GM23338 (cell line): ENCODE results near the gene MEGF6. TPM values are rescaled to one million over a fixed set of nuclear protein-coding genes. Genes with fewer than 3 reads are reported as not detected.

Source experiments
- ATAC-seq: fragments of 200-7000 bp; cut with Tn5 transposase; 3 replicates; pipeline ENCODE4 v1.9.1; 2020
- DNase-seq: peaks from one replicate; pipeline ENCODE4 v3.0.0-alpha.2; 2015; ENCODE audit warnings: low spot score
- H2AFZ ChIP-seq: fragments of 200-600 bp; sonication (generic); 2 replicates; pipeline ENCODE4 v1.8.0; 2016; ENCODE audit warnings: antibody characterized with exemption, mild to moderate bottlenecking, moderate library complexity
- H3F3A ChIP-seq: fragments of 200-600 bp; sonication (generic); replicated peaks from 2 replicates; pipeline ENCODE4 v1.8.0; 2017; ENCODE audit warnings: antibody characterized with exemption, mixed run types, low read depth
- H3K27ac ChIP-seq: fragments of 200-600 bp; sonication (generic); 2 replicates; pipeline ENCODE4 v1.6.1; 2016; ENCODE audit warnings: low read depth
- H3K27me3 ChIP-seq: fragments of 200-600 bp; sonication (generic); 2 replicates; pipeline ENCODE4 v1.8.0; 2016; ENCODE audit warnings: mild to moderate bottlenecking, mixed run types, moderate library complexity; ENCODE audit not compliant: insufficient read depth
- H3K36me3 ChIP-seq: fragments of 200-600 bp; sonication (generic); 2 replicates; pipeline ENCODE4 v1.8.0; 2016; ENCODE audit warnings: mild to moderate bottlenecking; ENCODE audit not compliant: insufficient read depth
- H3K4me1 ChIP-seq: fragments of 200-600 bp; sonication (generic); 2 replicates; pipeline ENCODE4 v1.8.0; 2016; ENCODE audit warnings: mild to moderate bottlenecking, moderate library complexity; ENCODE audit not compliant: insufficient read depth
- H3K4me2 ChIP-seq: fragments of 200-600 bp; sonication (generic); 2 replicates; pipeline ENCODE4 v1.7.1; 2017; ENCODE audit warnings: mixed run types
- H3K4me3 ChIP-seq: fragments of 200-600 bp; sonication (generic); 2 replicates; pipeline ENCODE4 v1.6.1; 2016; ENCODE audit warnings: mixed run types
- H3K79me2 ChIP-seq: fragments of 200-600 bp; sonication (generic); replicated peaks from 2 replicates; pipeline ENCODE4 v1.8.0; 2017; ENCODE audit warnings: mild to moderate bottlenecking; ENCODE audit not compliant: insufficient read depth
- H3K9me2 ChIP-seq: fragments of 200-600 bp; sonication (generic); 2 replicates; pipeline ENCODE4 v1.8.0; 2017; ENCODE audit not compliant: insufficient read depth
- H4K20me1 ChIP-seq: fragments of 200-600 bp; sonication (generic); replicated peaks from 2 replicates; pipeline ENCODE4 v1.8.0; 2017; ENCODE audit warnings: mild to moderate bottlenecking; ENCODE audit not compliant: insufficient read depth
- H3K27ac Mint-ChIP-seq: 2 replicates; pipeline ENCODE4 v1.8.0; 2020; ENCODE audit warnings: inconsistent platforms, mild to moderate bottlenecking, moderate library complexity, mixed read lengths
- H3K27me3 Mint-ChIP-seq: 3 replicates; pipeline ENCODE4 v1.8.0; 2022; ENCODE audit warnings: low read depth, mild to moderate bottlenecking, moderate library complexity, mixed read lengths, inconsistent platforms; ENCODE audit not compliant: insufficient read depth, poor library complexity
- H3K36me3 Mint-ChIP-seq: 3 replicates; pipeline ENCODE4 v1.8.0; 2021; ENCODE audit warnings: low read depth, mild to moderate bottlenecking, inconsistent platforms, moderate library complexity, mixed read lengths
- H3K4me1 Mint-ChIP-seq: 3 replicates; pipeline ENCODE4 v1.8.0; 2020; ENCODE audit warnings: mild to moderate bottlenecking, inconsistent platforms, mixed read lengths
- H3K4me3 Mint-ChIP-seq: 3 replicates; pipeline ENCODE4 v1.8.0; 2021; ENCODE audit warnings: moderate library complexity, mild to moderate bottlenecking, inconsistent platforms, mixed read lengths
- H3K9me3 Mint-ChIP-seq: 3 replicates; pipeline ENCODE4 v1.8.0; 2020; ENCODE audit warnings: moderate library complexity, mild to moderate bottlenecking, inconsistent platforms, mixed read lengths
- EZH2phosphoT487 ChIP-seq: fragments of 200-600 bp; sonication (generic); IDR thresholded peaks from one replicate; pipeline ENCODE4 v1.8.1; 2018; ENCODE audit warnings: antibody characterized with exemption; ENCODE audit not compliant: unreplicated experiment
- JUNB ChIP-seq: IDR thresholded peaks from one replicate; pipeline ENCODE4 v1.6.1; 2016; ENCODE audit warnings: antibody characterized with exemption; ENCODE audit not compliant: unreplicated experiment
- NANOG ChIP-seq: IDR thresholded peaks from 2 replicates; pipeline ENCODE4 v1.6.1; 2016; ENCODE audit warnings: antibody characterized with exemption, borderline replicate concordance
- POLR2AphosphoS5 ChIP-seq: IDR thresholded peaks from 2 replicates; pipeline ENCODE4 v1.6.1; 2016; ENCODE audit warnings: antibody characterized with exemption, low read depth
- STAT1 ChIP-seq: IDR thresholded peaks from one replicate; pipeline ENCODE4 v1.6.1; 2016; ENCODE audit warnings: antibody characterized with exemption; ENCODE audit not compliant: unreplicated experiment
- ZNF114 ChIP-seq: fragments of 250-450 bp; sonication (Bioruptor Pico); IDR thresholded peaks from 2 replicates; pipeline ENCODE4 v1.5.0; 2020; ENCODE audit warnings: mild to moderate bottlenecking, moderate library complexity
- polyA plus RNA-seq: library from polyadenylated mRNA; unstranded; fragments of >200 nt; fragmentation: Nextera tagmentation; extraction: Ambion mirVana; gene quantifications from 2 replicates; pipeline ENCODE4 v1.2.1, GENCODE V29; 2016
- total RNA-seq: library from RNA; depleted of rRNA; stranded (reverse); fragments of >200 nt; shearing (Covaris generic); gene quantifications from 2 replicates; pipeline ENCODE4 v1.2.3, GENCODE V29; 2014
- TF ChIP-seq, protein P1 (sequence below), 2 experiments: fragments of 200-600 bp in 1 of 2; sonication (generic) in 1 of 2; conservative IDR thresholded peaks; 2 replicates each; pipeline versions ENCODE4 v1.5.1 to v1.6.1; 2016 to 2017; ENCODE audit warnings: antibody characterized with exemption in 2 of 2, low read depth in 2 of 2, mild to moderate bottlenecking in 2 of 2, moderate library complexity in 1 of 2
- TF ChIP-seq, protein P2 (sequence below): fragments of 250-450 bp; sonication (Bioruptor Pico); IDR thresholded peaks from 2 replicates; pipeline ENCODE4 v1.5.0; 2020; ENCODE audit warnings: mild to moderate bottlenecking, moderate library complexity
- TF ChIP-seq, protein P3 (sequence below): IDR thresholded peaks from 2 replicates; pipeline ENCODE4 v1.6.1; 2016; ENCODE audit warnings: antibody characterized with exemption

The MEGF6 gene
- total and polyA plus RNA-seq, 2 experiments from 2014 or later = 4.0 to 21.4 TPM

DNA sequence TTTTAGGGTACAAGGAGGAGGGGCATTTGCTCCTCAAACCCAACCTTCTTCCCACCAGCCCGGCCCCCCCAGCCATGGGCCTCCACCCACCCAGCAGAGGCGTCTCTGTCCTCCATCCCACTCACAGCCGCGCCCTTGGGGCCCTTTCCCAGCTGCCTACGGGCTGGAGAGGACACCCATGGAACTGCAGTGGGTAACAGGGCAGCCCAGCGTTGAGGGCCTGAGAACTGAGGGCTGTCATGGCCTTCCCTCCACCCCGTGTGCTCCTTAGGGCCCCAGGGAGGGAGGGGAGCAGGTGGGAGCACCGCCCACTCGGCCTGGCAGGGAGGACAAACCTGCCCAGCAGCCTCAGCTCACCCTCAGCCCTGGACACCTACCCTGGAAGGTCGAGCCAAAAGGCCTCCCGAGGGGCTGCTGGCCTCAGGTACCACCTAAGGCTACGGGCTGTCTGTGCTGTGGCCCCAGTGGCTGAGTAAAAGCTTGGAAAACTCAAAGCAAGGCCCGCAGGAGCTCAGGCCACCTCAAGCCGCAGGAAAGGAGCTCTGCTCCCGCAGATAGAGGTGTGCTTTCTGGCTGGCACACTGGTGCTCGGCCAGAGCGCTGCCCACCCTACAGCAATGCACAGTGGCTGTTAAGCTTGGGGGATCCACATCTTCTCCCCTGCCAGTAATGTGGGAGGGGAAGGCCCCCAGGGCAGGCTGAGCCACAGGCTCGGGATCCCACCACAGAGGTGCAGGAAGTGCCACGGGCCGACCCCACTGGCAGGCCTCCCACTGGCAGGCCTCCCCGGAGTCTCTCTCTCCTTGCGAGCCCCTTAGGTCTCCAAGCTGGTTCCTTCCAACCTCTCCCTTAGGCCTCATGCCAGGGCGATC, 159.1 kb downstream of the MEGF6 start (continued):
- TF ChIP-seq NANOG (no peak), STAT1 (no peak), JUNB (no peak)
- TF ChIP-seq, protein P1, sequence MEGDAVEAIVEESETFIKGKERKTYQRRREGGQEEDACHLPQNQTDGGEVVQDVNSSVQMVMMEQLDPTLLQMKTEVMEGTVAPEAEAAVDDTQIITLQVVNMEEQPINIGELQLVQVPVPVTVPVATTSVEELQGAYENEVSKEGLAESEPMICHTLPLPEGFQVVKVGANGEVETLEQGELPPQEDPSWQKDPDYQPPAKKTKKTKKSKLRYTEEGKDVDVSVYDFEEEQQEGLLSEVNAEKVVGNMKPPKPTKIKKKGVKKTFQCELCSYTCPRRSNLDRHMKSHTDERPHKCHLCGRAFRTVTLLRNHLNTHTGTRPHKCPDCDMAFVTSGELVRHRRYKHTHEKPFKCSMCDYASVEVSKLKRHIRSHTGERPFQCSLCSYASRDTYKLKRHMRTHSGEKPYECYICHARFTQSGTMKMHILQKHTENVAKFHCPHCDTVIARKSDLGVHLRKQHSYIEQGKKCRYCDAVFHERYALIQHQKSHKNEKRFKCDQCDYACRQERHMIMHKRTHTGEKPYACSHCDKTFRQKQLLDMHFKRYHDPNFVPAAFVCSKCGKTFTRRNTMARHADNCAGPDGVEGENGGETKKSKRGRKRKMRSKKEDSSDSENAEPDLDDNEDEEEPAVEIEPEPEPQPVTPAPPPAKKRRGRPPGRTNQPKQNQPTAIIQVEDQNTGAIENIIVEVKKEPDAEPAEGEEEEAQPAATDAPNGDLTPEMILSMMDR (conservative IDR thresholded peaks at IDR 0.05; ENCODE audit: low read depth in 2 of 2) = no peak
- TF ChIP-seq, protein P2, sequence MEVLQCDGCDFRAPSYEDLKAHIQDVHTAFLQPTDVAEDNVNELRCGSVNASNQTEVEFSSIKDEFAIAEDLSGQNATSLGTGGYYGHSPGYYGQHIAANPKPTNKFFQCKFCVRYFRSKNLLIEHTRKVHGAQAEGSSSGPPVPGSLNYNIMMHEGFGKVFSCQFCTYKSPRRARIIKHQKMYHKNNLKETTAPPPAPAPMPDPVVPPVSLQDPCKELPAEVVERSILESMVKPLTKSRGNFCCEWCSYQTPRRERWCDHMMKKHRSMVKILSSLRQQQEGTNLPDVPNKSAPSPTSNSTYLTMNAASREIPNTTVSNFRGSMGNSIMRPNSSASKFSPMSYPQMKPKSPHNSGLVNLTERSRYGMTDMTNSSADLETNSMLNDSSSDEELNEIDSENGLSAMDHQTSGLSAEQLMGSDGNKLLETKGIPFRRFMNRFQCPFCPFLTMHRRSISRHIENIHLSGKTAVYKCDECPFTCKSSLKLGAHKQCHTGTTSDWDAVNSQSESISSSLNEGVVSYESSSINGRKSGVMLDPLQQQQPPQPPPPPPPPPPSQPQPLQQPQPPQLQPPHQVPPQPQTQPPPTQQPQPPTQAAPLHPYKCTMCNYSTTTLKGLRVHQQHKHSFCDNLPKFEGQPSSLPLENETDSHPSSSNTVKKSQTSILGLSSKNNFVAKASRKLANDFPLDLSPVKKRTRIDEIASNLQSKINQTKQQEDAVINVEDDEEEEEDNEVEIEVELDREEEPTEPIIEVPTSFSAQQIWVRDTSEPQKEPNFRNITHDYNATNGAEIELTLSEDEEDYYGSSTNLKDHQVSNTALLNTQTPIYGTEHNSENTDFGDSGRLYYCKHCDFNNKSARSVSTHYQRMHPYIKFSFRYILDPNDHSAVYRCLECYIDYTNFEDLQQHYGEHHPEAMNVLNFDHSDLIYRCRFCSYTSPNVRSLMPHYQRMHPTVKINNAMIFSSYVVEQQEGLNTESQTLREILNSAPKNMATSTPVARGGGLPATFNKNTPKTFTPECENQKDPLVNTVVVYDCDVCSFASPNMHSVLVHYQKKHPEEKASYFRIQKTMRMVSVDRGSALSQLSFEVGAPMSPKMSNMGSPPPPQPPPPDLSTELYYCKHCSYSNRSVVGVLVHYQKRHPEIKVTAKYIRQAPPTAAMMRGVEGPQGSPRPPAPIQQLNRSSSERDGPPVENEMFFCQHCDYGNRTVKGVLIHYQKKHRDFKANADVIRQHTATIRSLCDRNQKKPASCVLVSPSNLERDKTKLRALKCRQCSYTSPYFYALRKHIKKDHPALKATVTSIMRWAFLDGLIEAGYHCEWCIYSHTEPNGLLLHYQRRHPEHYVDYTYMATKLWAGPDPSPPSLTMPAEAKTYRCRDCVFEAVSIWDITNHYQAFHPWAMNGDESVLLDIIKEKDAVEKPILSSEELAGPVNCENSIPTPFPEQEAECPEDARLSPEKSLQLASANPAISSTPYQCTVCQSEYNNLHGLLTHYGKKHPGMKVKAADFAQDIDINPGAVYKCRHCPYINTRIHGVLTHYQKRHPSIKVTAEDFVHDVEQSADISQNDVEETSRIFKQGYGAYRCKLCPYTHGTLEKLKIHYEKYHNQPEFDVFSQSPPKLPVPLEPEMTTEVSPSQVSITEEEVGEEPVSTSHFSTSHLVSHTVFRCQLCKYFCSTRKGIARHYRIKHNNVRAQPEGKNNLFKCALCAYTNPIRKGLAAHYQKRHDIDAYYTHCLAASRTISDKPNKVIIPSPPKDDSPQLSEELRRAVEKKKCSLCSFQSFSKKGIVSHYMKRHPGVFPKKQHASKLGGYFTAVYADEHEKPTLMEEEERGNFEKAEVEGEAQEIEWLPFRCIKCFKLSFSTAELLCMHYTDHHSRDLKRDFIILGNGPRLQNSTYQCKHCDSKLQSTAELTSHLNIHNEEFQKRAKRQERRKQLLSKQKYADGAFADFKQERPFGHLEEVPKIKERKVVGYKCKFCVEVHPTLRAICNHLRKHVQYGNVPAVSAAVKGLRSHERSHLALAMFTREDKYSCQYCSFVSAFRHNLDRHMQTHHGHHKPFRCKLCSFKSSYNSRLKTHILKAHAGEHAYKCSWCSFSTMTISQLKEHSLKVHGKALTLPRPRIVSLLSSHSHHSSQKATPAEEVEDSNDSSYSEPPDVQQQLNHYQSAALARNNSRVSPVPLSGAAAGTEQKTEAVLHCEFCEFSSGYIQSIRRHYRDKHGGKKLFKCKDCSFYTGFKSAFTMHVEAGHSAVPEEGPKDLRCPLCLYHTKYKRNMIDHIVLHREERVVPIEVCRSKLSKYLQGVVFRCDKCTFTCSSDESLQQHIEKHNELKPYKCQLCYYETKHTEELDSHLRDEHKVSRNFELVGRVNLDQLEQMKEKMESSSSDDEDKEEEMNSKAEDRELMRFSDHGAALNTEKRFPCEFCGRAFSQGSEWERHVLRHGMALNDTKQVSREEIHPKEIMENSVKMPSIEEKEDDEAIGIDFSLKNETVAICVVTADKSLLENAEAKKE (CRISPR knock-in tag) = no peak

DNA sequence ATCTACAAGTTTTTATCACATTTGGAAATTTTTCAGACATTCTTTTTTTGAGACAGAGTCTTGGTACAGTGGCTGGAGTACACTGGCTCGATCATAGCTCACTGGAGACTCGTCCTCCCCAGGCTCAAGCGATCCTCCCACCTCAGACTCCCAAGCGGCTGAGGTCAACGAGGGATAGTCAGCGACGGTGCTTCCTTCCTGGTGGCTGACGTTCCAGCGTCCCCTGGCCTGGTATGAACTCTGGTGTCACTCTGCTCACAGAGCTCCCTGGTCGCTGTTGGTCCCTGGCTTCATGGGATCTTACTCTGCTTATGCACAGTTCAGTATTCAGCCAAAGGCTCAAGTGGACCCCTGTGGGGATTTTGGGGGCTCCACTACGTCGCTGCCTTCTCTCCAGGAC, 160.3 kb downstream of the MEGF6 start:
- no peak overlapping the region for H3K4me2 ChIP-seq
- Mint-ChIP-seq H3K36me3 (no peaks in the 10 kb centered on the region), H3K4me3 (no peak overlapping the region), H3K9me3 (peaks cover 3% of the 10 kb centered on the region; the same call in 1 of the 3 replicates), H3K27ac (no peak overlapping the region), H3K4me1 (peaks cover 7% of the 10 kb centered on the region; the same call in 2 of the 3 replicates), H3K27me3 (peaks cover 14% of the 10 kb centered on the region)
- H2AFZ ChIP-seq = no peak overlapping the region
- H3K4me3 ChIP-seq = no peak overlapping the region
- H3K27ac ChIP-seq = no peak overlapping the region
- H3F3A ChIP-seq = peaks cover 17% of the 10 kb centered on the region
- H3K27me3 ChIP-seq = no peaks in the 10 kb centered on the region
- no peak for DNase-seq
- ATAC-seq = no peak
- H4K20me1 ChIP-seq = no peaks in the 10 kb centered on the region
- H3K4me1 ChIP-seq = peaks cover 17% of the 10 kb centered on the region; the same call in 1 of the 2 replicates
- no peaks in the 10 kb centered on the region for H3K36me3 ChIP-seq
- peaks cover 6% of the 10 kb centered on the region; the same call in 1 of the 2 replicates for H3K79me2 ChIP-seq
- H3K9me2 ChIP-seq = no peaks in the 10 kb centered on the region
- TF ChIP-seq STAT1 (no peak), EZH2phosphoT487 (no peak), POLR2AphosphoS5 (no peak), NANOG (no peak), ZNF114 (CRISPR knock-in tag) (no peak)
- TF ChIP-seq, protein P3, sequence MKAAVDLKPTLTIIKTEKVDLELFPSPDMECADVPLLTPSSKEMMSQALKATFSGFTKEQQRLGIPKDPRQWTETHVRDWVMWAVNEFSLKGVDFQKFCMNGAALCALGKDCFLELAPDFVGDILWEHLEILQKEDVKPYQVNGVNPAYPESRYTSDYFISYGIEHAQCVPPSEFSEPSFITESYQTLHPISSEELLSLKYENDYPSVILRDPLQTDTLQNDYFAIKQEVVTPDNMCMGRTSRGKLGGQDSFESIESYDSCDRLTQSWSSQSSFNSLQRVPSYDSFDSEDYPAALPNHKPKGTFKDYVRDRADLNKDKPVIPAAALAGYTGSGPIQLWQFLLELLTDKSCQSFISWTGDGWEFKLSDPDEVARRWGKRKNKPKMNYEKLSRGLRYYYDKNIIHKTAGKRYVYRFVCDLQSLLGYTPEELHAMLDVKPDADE = no peak
- TF ChIP-seq, protein P1 (conservative IDR thresholded peaks at IDR 0.05; ENCODE audit: low read depth in 2 of 2) = no peak
